Mesothelial cell of epicardium (in vitro differentiated cells): Measurements from ENCODE around the gene AMPH. TPM values are rescaled to one million over a fixed set of nuclear protein-coding genes. Genes with fewer than 3 reads are reported as not detected.

Source experiments
- DNase-seq, 2 experiments: peaks; one replicate each; pipeline ENCODE4 v3.0.0; 2021; ENCODE audit warnings: low spot score in 2 of 2; ENCODE audit not compliant: unreplicated experiment in 2 of 2
- H3K27ac Mint-ChIP-seq: 2 replicates; pipeline ENCODE4 v1.8.0; 2021; ENCODE audit warnings: mixed read lengths
- H3K27me3 Mint-ChIP-seq: 2 replicates; pipeline ENCODE4 v1.8.0; 2021; ENCODE audit warnings: low read depth, mixed read lengths
- H3K36me3 Mint-ChIP-seq: 2 replicates; pipeline ENCODE4 v1.8.0; 2021; ENCODE audit warnings: mixed read lengths
- H3K4me1 Mint-ChIP-seq: 2 replicates; pipeline ENCODE4 v1.8.0; 2021; ENCODE audit warnings: mixed read lengths
- H3K4me3 Mint-ChIP-seq: 2 replicates; pipeline ENCODE4 v1.8.0; 2021; ENCODE audit warnings: mild to moderate bottlenecking, moderate library complexity, mixed read lengths
- H3K9me3 Mint-ChIP-seq: 2 replicates; pipeline ENCODE4 v1.8.0; 2021; ENCODE audit warnings: mixed read lengths
- total RNA-seq: library from RNA; stranded (reverse); gene quantifications from 3 replicates; pipeline ENCODE4 v1.2.1, GENCODE V29; 2021
- TF ChIP-seq, protein P1 (sequence below): fragments of 200-600 bp; sonication (generic); IDR thresholded peaks from one replicate; pipeline ENCODE4 v1.5.0; 2021; ENCODE audit warnings: antibody characterized with exemption; ENCODE audit not compliant: unreplicated experiment

The AMPH gene
- total RNA-seq, 1 donor from 2014 or later = 2.4 TPM

- no peaks in the 10 kb centered on the region for H3K9me3 Mint-ChIP-seq
- H3K36me3 Mint-ChIP-seq = no peaks in the 10 kb centered on the region
- H3K4me1 Mint-ChIP-seq = peaks cover 1% of the 10 kb centered on the region
- peaks cover 23% of the 10 kb centered on the region for H3K27me3 Mint-ChIP-seq
- TF ChIP-seq, protein P1, sequence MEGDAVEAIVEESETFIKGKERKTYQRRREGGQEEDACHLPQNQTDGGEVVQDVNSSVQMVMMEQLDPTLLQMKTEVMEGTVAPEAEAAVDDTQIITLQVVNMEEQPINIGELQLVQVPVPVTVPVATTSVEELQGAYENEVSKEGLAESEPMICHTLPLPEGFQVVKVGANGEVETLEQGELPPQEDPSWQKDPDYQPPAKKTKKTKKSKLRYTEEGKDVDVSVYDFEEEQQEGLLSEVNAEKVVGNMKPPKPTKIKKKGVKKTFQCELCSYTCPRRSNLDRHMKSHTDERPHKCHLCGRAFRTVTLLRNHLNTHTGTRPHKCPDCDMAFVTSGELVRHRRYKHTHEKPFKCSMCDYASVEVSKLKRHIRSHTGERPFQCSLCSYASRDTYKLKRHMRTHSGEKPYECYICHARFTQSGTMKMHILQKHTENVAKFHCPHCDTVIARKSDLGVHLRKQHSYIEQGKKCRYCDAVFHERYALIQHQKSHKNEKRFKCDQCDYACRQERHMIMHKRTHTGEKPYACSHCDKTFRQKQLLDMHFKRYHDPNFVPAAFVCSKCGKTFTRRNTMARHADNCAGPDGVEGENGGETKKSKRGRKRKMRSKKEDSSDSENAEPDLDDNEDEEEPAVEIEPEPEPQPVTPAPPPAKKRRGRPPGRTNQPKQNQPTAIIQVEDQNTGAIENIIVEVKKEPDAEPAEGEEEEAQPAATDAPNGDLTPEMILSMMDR = no peak
- DNase-seq = no peak
- H3K4me3 Mint-ChIP-seq = no peak overlapping the region
- no peak overlapping the region for H3K27ac Mint-ChIP-seq
Measured at GRCh38 chr7:38448054-38448453, 183.1 kb downstream of the AMPH start.

GRCh38 chr7:38438970-38439369 lies 192.2 kb downstream of the AMPH start:
- H3K4me1 Mint-ChIP-seq = no peaks in the 10 kb centered on the region
- H3K27me3 Mint-ChIP-seq = peaks cover 26% of the 10 kb centered on the region
- H3K27ac Mint-ChIP-seq = no peak overlapping the region
- DNase-seq = no peak
- H3K36me3 Mint-ChIP-seq = no peaks in the 10 kb centered on the region
- TF ChIP-seq, protein P1 = no peak
- H3K9me3 Mint-ChIP-seq = peaks cover 9% of the 10 kb centered on the region
- no peak overlapping the region for H3K4me3 Mint-ChIP-seq

- Mint-ChIP-seq H3K4me1 (no peaks in the 10 kb centered on the region), H3K27me3 (peaks cover 24% of the 10 kb centered on the region), H3K4me3 (no peak overlapping the region), H3K27ac (no peak overlapping the region), H3K9me3 (no peaks in the 10 kb centered on the region), H3K36me3 (no peaks in the 10 kb centered on the region)
- TF ChIP-seq, protein P1 = no peak
- DNase-seq = no peak
Measured at GRCh38 chr7:38432671-38433070, 198.5 kb downstream of the AMPH start.

DNA sequence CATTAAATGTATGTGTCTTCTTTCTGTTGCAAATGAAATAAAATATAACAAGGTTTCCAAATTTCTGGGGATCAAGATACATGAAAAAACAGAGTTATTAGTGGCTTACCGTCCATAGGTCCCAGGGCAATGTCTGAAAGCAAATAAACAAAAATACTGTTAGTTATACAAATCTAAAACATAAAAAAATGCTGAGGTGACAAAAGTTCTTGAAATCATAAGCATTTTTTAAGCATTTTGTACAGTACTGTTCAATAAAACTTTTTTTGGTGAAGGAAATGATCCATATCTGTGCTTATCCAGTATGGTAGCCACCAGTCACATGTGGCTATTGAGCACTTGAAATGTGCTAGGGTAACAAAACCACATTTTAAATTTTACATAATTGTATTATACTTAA lies 199.1 kb downstream of the AMPH start:
- DNase-seq = no peak
- Mint-ChIP-seq H3K27me3 (peaks cover 29% of the 10 kb centered on the region), H3K9me3 (no peaks in the 10 kb centered on the region), H3K36me3 (no peaks in the 10 kb centered on the region), H3K4me1 (no peaks in the 10 kb centered on the region), H3K4me3 (no peak overlapping the region), H3K27ac (no peak overlapping the region)
- TF ChIP-seq, protein P1 = no peak

DNA sequence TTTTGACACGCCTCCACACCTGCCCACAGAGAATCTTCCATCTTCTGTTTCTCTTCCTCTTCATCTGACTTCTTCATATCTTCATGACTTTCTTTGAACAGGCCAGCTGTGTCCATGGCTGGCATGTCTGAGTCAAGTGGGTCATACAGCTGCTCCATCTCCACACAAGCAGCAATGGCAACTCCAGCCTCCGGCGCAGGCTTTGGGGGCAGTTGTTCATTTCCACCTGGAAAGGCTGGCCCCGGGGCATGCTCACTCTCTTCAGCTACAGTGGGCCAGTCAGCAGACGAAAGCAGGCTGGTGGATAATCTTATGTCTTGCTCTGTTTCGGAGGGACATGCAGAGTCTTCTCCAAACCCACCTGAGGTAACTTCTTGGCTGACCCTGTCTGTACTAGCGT lies 202.1 kb downstream of the AMPH start:
- TF ChIP-seq, protein P1 = no peak
- no peak overlapping the region for H3K27ac Mint-ChIP-seq
- H3K4me1 Mint-ChIP-seq = no peaks in the 10 kb centered on the region
- peaks cover 34% of the 10 kb centered on the region for H3K27me3 Mint-ChIP-seq
- no peaks in the 10 kb centered on the region for H3K9me3 Mint-ChIP-seq
- no peak overlapping the region for H3K4me3 Mint-ChIP-seq
- DNase-seq = no peak
- H3K36me3 Mint-ChIP-seq = no peaks in the 10 kb centered on the region

DNA sequence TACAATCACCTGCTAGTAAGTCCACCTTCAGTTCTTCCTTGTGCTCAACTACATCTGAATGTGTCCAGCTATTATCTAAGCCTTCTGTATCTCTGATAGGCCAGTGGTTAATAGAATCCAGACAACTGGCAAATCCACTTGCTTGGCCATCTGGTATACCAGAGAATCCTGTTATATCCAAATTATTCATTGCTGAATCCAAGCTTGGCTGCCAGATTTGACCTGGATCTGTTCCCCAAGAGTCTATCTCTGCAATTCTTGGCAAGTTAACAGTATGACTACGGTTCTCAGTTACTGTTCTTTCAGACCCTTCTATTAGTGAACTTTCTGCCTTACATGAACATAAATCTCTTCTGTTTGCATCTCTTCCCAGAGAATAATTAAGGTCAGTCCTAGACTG lies 203.1 kb downstream of the AMPH start:
- Mint-ChIP-seq H3K27me3 (peaks cover 40% of the 10 kb centered on the region), H3K4me1 (no peaks in the 10 kb centered on the region), H3K36me3 (no peaks in the 10 kb centered on the region), H3K4me3 (no peak overlapping the region), H3K27ac (no peak overlapping the region), H3K9me3 (no peaks in the 10 kb centered on the region)
- TF ChIP-seq, protein P1 = no peak
- DNase-seq = no peak
